Activated naive CD4-positive, alpha-beta T cell treated with anti-CD3 and anti-CD28 coated beads, Interleukin-2, amount 50 U/mL, for 72 hours (primary cell): ENCODE results near the gene MT1E. TPM values are rescaled to one million over a fixed set of nuclear protein-coding genes. Genes with fewer than 3 reads are reported as not detected.
A peak's percentile ranks its signal among the peaks of the same experiment; 100 is the strongest.
"Not testable (repeated sequence)": the region's sequence is repeated elsewhere in the genome, so short reads cannot be mapped to it uniquely, and the experiment has no call there.

ENCODE experiments used
- ATAC-seq, 2 donors: fragments of 150-1000 bp; cut with Tn5 transposase; 2 replicates each; pipeline ENCODE4 v1.10.0; 2021; ENCODE audit warnings: mild to moderate bottlenecking in 2 of 2, moderate library complexity in 2 of 2
- DNase-seq, 2 donors: peaks; one replicate each; pipeline ENCODE4 v3.0.0; 2021 to 2022; ENCODE audit warnings: low spot score in 2 of 2
- H3K27ac Mint-ChIP-seq, 2 donors: one replicate each; pipeline ENCODE4 v1.8.0; 2022; ENCODE audit warnings: mild to moderate bottlenecking in 2 of 2, mixed read lengths in 2 of 2
- H3K36me3 Mint-ChIP-seq, 2 donors: one replicate each; pipeline ENCODE4 v1.8.0; 2022; ENCODE audit warnings: mixed read lengths in 2 of 2
- H3K9me3 Mint-ChIP-seq, 2 donors: one replicate each; pipeline ENCODE4 v1.8.0; 2022; ENCODE audit warnings: mixed read lengths in 2 of 2
- total RNA-seq, 2 donors: library from RNA; stranded (reverse); gene quantifications; one replicate each; pipeline ENCODE4 v1.2.3, GENCODE V29; 2022

The MT1E gene
- total RNA-seq, 2 donors from 2014 or later: 1.6 to 8.7 TPM

- DNase-seq (no peak), ATAC-seq (no peak)
- Mint-ChIP-seq H3K36me3 (peaks cover 0 to 5% of the 10 kb centered on the region in 2 donors), H3K9me3 (peaks cover 0 to 7% of the 10 kb centered on the region in 2 donors), H3K27ac (peak overlapping the region in 1 of 2 donors; percentile 97)
Measured at GRCh38 chr16:56615353-56615752, 10.2 kb upstream of the MT1E start.

- Mint-ChIP-seq H3K27ac (no peak overlapping the region), H3K36me3 (peaks cover 0 to 5% of the 10 kb centered on the region in 2 donors), H3K9me3 (peaks cover 0 to 7% of the 10 kb centered on the region in 2 donors)
- ATAC-seq: no peak
- DNase-seq: no peak
Measured at GRCh38 chr16:56616608-56617211, 8.9 kb upstream of the MT1E start.

DNA sequence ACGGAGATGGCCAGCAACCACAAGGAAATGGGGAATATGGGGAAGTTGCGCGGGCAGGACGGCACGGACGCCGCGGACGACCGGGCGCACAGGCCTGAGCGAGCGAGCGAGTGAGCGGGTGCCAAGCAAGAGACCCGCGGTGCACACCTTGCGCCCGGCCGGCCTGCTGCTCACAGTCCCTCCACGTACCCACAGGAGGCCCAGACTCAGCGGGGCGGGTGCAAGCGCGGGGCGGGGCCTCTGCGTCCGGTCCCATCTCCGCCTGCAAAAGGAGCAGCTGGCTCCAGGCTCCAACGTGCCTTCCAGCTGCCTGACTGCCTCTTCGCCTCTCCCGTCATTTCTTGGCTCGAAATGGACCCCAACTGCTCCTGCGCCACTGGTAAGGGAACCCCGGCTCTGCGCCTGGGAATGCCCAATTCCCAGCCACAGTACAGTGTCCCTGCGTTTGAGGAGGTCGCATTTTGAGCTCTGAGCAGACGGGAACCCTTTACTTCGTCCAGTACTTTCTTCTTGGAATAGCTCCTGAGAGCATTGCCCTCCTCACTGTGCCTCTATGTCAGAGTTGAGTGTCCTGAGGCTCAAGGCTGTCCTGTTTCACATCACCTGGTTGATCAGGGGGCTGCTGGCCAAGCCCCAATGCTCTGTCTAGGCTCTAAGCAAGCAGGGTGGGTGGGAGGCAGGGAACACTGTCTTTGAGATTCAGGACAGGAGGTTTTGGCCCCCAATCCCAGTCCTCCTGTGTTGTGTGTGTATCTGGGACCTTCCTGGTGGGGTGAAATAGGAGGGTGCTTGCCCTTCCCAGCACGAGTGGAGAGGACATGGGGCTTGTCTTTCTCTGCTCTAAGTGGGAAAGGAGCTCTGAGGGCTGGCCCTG is 8.1 kb upstream of the MT1E start:
- H3K9me3 Mint-ChIP-seq: peaks cover 0 to 7% of the 10 kb centered on the region in 2 donors
- H3K27ac Mint-ChIP-seq: no peak overlapping the region
- peak in 1 of 2 donors; percentile 65 for DNase-seq
- ATAC-seq: peak; percentile 30 to 54
- H3K36me3 Mint-ChIP-seq: peaks cover 0 to 5% of the 10 kb centered on the region in 2 donors

- peaks cover 0 to 5% of the 10 kb centered on the region in 2 donors for H3K36me3 Mint-ChIP-seq
- ATAC-seq (no peak), DNase-seq (no peak)
- no peak overlapping the region for H3K27ac Mint-ChIP-seq
- H3K9me3 Mint-ChIP-seq: peaks cover 0 to 7% of the 10 kb centered on the region in 2 donors
Measured at GRCh38 chr16:56618138-56618537, 7.4 kb upstream of the MT1E start.

DNA sequence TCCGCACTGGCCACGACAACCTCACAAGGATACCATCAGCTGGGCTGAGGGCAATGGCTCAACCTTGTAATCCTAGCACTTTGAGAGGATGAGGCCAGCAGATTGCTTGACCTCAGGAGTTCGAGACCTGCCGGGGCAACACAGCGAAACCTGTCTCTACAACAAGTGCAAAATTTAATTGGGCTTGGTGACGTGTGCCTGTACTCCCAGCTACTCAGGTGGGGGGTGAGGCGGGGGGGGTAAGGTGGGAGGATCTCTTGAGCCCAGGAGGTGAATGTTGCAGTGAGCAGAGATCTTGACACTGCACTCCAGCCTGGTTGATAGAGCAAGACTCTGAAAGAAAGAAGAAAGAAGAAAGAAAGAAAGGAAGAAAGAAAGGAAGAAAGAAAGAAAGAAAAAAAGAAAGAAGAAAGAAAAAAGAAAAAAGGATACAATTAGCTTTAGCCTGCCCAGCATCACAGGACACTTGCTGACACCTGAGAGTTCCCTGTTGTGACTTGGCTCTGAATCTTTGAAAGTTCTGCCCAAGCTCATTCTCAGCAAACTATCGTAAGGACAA is 5.2 kb upstream of the MT1E start:
- ATAC-seq (no peak), DNase-seq (no peak)
- H3K9me3 Mint-ChIP-seq: no peaks in the 10 kb centered on the region
- H3K36me3 Mint-ChIP-seq: peaks cover 0 to 6% of the 10 kb centered on the region in 2 donors
- no peak overlapping the region for H3K27ac Mint-ChIP-seq

GRCh38 chr16:56621665-56622445 is 3.7 kb upstream of the MT1E start:
- not testable (repeated sequence) for H3K9me3 Mint-ChIP-seq, DNase-seq, ATAC-seq, H3K27ac Mint-ChIP-seq
- peaks cover 0 to 11% of the 10 kb centered on the region in 2 donors for H3K36me3 Mint-ChIP-seq

GRCh38 chr16:56623184-56623583 is 2.4 kb upstream of the MT1E start:
- DNase-seq, H3K27ac Mint-ChIP-seq, ATAC-seq, H3K9me3 Mint-ChIP-seq: not testable (repeated sequence)
- H3K36me3 Mint-ChIP-seq: peaks cover 0 to 11% of the 10 kb centered on the region in 2 donors

DNA sequence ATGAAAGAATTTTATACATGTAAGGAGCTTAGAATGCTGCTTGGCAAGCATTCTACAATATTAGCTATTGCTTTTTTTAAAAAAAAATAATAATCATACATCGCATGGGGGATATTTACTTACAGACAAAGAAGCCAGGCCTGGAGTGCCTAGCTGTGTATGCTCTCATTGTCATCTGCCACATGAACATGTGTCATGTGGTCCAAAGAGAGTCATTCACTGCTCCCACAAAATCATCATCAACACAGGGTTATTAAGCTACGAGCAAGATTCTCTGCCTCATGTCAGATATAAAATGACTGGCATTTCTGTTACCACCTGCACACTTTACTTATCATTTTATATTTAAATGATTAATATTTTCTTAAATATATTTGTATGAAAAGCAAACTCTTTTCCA is 1.9 kb upstream of the MT1E start:
- Mint-ChIP-seq H3K27ac (no peak overlapping the region), H3K36me3 (peaks cover 0 to 11% of the 10 kb centered on the region in 2 donors), H3K9me3 (no peaks in the 10 kb centered on the region)
- ATAC-seq (no peak), DNase-seq (no peak)

GRCh38 chr16:56625943-56626654 is 518 bp downstream of the MT1E start:
- DNase-seq (no peak), ATAC-seq (peak; percentile 27 to 67)
- Mint-ChIP-seq H3K36me3 (peaks cover 0 to 11% of the 10 kb centered on the region in 2 donors), H3K9me3 (no peaks in the 10 kb centered on the region), H3K27ac (no peak overlapping the region)

DNA sequence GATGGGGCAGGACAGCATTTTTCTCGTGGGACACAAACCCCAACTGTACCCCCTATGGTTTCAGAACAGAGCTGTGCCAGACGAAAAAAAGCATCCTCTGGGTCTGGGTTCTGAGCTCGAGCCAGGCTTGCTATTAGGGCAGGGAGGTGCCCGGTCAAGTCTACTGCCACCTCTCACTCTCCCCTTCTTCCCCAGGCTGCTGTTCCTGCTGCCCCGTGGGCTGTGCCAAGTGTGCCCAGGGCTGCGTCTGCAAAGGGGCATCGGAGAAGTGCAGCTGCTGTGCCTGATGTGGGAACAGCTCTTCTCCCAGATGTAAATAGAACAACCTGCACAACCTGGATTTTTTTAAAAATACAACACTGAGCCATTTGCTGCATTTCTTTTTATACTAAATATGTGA is 1.1 kb downstream of the MT1E start:
- no peak for ATAC-seq
- no peak for DNase-seq
- no peaks in the 10 kb centered on the region for H3K9me3 Mint-ChIP-seq
- H3K27ac Mint-ChIP-seq: no peak overlapping the region
- peaks cover 0 to 11% of the 10 kb centered on the region in 2 donors for H3K36me3 Mint-ChIP-seq

- ATAC-seq: no peak
- Mint-ChIP-seq H3K9me3 (no peaks in the 10 kb centered on the region), H3K36me3 (peaks cover 0 to 14% of the 10 kb centered on the region in 2 donors), H3K27ac (no peak overlapping the region)
- no peak for DNase-seq
Measured at GRCh38 chr16:56628486-56629350, 3.1 kb downstream of the MT1E start.

DNA sequence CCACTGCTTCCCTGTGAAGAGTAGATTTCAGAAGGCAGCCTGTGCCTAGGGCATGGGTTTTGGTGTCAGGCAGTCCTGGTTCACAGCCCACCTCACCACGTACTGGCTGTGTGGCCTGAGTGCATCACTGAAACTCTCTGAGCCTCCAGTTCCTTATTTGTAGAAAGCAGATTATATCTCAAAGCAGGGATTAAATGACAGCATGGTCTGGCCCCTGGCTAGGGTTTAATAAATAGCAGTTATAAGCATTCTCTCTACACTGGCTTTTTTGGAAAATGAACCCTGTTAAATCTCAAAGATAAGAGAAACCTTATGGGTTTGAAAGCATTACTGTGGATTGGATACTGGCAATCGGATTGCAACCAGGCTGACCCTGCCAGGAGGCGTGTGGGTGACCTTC is 4.0 kb downstream of the MT1E start:
- DNase-seq (no peak), ATAC-seq (no peak)
- Mint-ChIP-seq H3K9me3 (no peaks in the 10 kb centered on the region), H3K27ac (no peak overlapping the region), H3K36me3 (peaks cover 0 to 19% of the 10 kb centered on the region in 2 donors)

GRCh38 chr16:56630134-56630533 is 4.6 kb downstream of the MT1E start:
- ATAC-seq: peak in 1 of 2 donors; percentile 25
- DNase-seq: no peak
- Mint-ChIP-seq H3K9me3 (no peaks in the 10 kb centered on the region), H3K27ac (no peak overlapping the region), H3K36me3 (peaks cover 5 to 20% of the 10 kb centered on the region in 2 donors)

DNA sequence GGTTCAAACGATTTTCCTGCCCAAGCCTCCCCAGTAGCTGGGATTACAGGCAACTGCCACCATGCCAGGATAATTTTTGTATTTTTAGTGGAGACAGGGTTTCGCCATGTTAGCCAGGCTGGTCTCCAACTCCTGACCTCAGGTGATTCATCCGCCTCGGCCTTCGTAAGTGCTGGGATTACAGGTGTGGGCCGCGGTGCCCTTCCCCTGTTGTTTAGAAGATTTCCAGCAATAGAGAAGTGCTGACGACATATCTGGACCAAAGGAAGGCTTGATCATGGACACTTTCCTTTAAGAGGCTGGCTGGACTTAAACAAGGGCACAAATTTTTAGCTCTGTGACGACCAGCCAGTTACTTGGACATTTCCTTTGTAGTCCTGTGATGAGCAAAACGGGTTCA is 5.6 kb downstream of the MT1E start:
- ATAC-seq: no peak
- Mint-ChIP-seq H3K36me3 (peaks cover 5 to 14% of the 10 kb centered on the region in 2 donors), H3K27ac (no peak overlapping the region), H3K9me3 (no peaks in the 10 kb centered on the region)
- no peak for DNase-seq

DNA sequence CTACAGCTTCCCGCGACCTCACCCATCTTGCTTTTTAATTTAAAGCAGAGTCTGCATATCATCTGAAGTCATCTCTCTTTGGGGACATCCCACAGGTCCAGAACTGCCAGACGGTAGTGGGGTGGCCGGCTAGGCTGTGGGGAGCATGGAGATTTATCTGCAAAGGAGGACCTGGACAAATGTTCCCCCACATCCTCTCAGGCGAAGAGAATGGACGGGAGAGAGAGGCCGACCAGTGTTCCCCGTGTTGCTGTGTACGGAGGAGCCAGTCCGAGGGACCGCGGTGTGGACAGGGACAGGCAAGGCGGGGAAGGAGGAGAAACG is 6.2 kb downstream of the MT1E start:
- H3K27ac Mint-ChIP-seq: no peak overlapping the region
- H3K9me3 Mint-ChIP-seq: no peaks in the 10 kb centered on the region
- DNase-seq (no peak), ATAC-seq (no peak)
- peaks cover 5 to 14% of the 10 kb centered on the region in 2 donors for H3K36me3 Mint-ChIP-seq
